H1 (cell line): ENCODE results near the gene FAM83F. TPM values are rescaled to one million over a fixed set of nuclear protein-coding genes. Genes with fewer than 3 reads are reported as not detected.

ENCODE experiments used
- CTCF ChIA-PET: fragments of 300-600 bp; sonication (Branson Sonifier 250); formaldehyde crosslinking; loops from one replicate; lab custom pipeline; 2021; ENCODE audit not compliant: partially characterized antibody; lab: Charles Lee
- POLR2A ChIA-PET: fragments of 300-600 bp; sonication (Branson Sonifier 250); formaldehyde crosslinking; loops from one replicate; lab custom pipeline; 2021; ENCODE audit warnings: inconsistent platforms; ENCODE audit not compliant: partially characterized antibody; lab: Charles Lee
- DNase-seq, 2 experiments: peaks; one replicate each; pipeline versions ENCODE4 v3.0.0 to v3.0.0-alpha.2; 2010 to 2022; ENCODE audit warnings: low spot score in 2 of 2, low read depth in 1 of 2, mixed read lengths in 1 of 2
- FAIRE-seq: peaks from 2 replicates; lab custom pipeline; 2011; peaks lifted over from hg19 to GRCh38; lab: Jason Lieb, UNC
- H2AFZ ChIP-seq: 2 replicates; pipeline ENCODE4 v1.8.1; 2012; ENCODE audit warnings: low read length, inconsistent platforms
- H2AK5ac ChIP-seq: 2 replicates; pipeline ENCODE4 v1.6.1; 2013; ENCODE audit warnings: low read depth, low read length
- H2BK120ac ChIP-seq: replicated peaks from 2 replicates; pipeline ENCODE3; 2013; ENCODE audit warnings: low read depth, low read length, inconsistent platforms
- H2BK12ac ChIP-seq: 2 replicates; pipeline ENCODE4 v1.6.1; 2013; ENCODE audit warnings: low read depth, low read length
- H2BK15ac ChIP-seq: 2 replicates; pipeline ENCODE4 v1.6.1; 2013; ENCODE audit warnings: low read length
- H2BK20ac ChIP-seq: 2 replicates; pipeline ENCODE4 v1.6.1; 2013; ENCODE audit warnings: low read length
- H2BK5ac ChIP-seq: 2 replicates; pipeline ENCODE4 v1.6.1; 2013; ENCODE audit warnings: low read depth, low read length
- H3K14ac ChIP-seq: 2 replicates; pipeline ENCODE4 v1.6.1; 2013; ENCODE audit warnings: inconsistent platforms; ENCODE audit not compliant: insufficient read length
- H3K18ac ChIP-seq: 2 replicates; pipeline ENCODE4 v1.6.1; 2013; ENCODE audit warnings: low read length; ENCODE audit errors: extremely low read depth
- H3K23ac ChIP-seq: 2 replicates; pipeline ENCODE4 v1.6.1; 2013; ENCODE audit warnings: inconsistent platforms; ENCODE audit not compliant: insufficient read length
- H3K23me2 ChIP-seq: 2 replicates; pipeline ENCODE4 v1.6.1; 2013; ENCODE audit warnings: low read depth, low read length
- H3K27ac ChIP-seq: 2 replicates; pipeline ENCODE4 v1.6.1; 2011; ENCODE audit warnings: low read depth, low read length, inconsistent platforms
- H3K27me3 ChIP-seq, 4 experiments: replicated peaks in 1 of 4; 1 replicate in 1 of 4; 2 replicates in 3 of 4; pipeline versions ENCODE4 v1.6.1 to v1.8.1; 2011 to 2013; ENCODE audit warnings: low read length in 3 of 4, mild to moderate bottlenecking in 3 of 4, inconsistent platforms in 2 of 4, mixed read lengths in 2 of 4, moderate library complexity in 1 of 4; ENCODE audit not compliant: control insufficient read depth in 3 of 4, insufficient read depth in 3 of 4; ENCODE audit errors: extremely low read depth in 1 of 4
- H3K36me3 ChIP-seq, 4 experiments: 2 replicates each; pipeline versions ENCODE4 v1.6.1 to v1.8.1; 2011 to 2013; ENCODE audit warnings: mild to moderate bottlenecking in 4 of 4, low read length in 3 of 4, moderate library complexity in 2 of 4, control low read depth in 1 of 4, inconsistent platforms in 1 of 4; ENCODE audit not compliant: insufficient read depth in 4 of 4, control insufficient read depth in 2 of 4
- H3K4ac ChIP-seq: replicated peaks from 2 replicates; pipeline ENCODE3; 2013; ENCODE audit warnings: low read length, low read depth, mixed read lengths, inconsistent platforms; ENCODE audit not compliant: insufficient read length
- H3K4me1 ChIP-seq, 4 experiments: replicated peaks in 1 of 4; 1 replicate in 1 of 4; 2 replicates in 3 of 4; pipeline versions ENCODE4 v1.6.1 to v1.8.1; 2011 to 2013; ENCODE audit warnings: low read length in 3 of 4, inconsistent platforms in 2 of 4, mixed read lengths in 1 of 4; ENCODE audit not compliant: insufficient read depth in 4 of 4, control insufficient read depth in 3 of 4
- H3K4me2 ChIP-seq, 2 experiments: 2 replicates each; pipeline versions ENCODE4 v1.6.1 to v1.8.1; 2011 to 2013; ENCODE audit warnings: low read depth in 2 of 2, low read length in 2 of 2, control low read depth in 1 of 2, inconsistent platforms in 1 of 2, mild to moderate bottlenecking in 1 of 2; ENCODE audit not compliant: insufficient read depth in 1 of 2
- H3K4me3 ChIP-seq, 4 experiments: fragments of 200-600, 300-600 bp in 1 of 4; sonication (generic), shearing (Covaris generic), sonication (Bioruptor Twin) in 1 of 4; 2 replicates each; pipeline versions ENCODE4 v1.5.1 to v1.8.1; 2011 to 2016; ENCODE audit warnings: low read length in 4 of 4, low read depth in 3 of 4, control low read depth in 2 of 4, inconsistent platforms in 2 of 4, mild to moderate bottlenecking in 2 of 4, mixed read lengths in 1 of 4, moderate library complexity in 1 of 4; ENCODE audit not compliant: insufficient read depth in 2 of 4; ENCODE audit errors: extremely low read depth in 1 of 4
- H3K56ac ChIP-seq: replicated peaks from 2 replicates; pipeline ENCODE3; 2013; ENCODE audit warnings: low read depth, mild to moderate bottlenecking, mixed read lengths, low read length, inconsistent platforms; ENCODE audit not compliant: insufficient read length
- H3K79me1 ChIP-seq: 2 replicates; pipeline ENCODE4 v1.6.1; 2013; ENCODE audit warnings: low read depth, low read length, control low read depth
- H3K79me2 ChIP-seq, 2 experiments: 2 replicates each; pipeline versions ENCODE4 v1.6.1 to v1.8.1; 2012 to 2013; ENCODE audit warnings: low read length in 2 of 2, mild to moderate bottlenecking in 2 of 2, inconsistent platforms in 1 of 2; ENCODE audit not compliant: insufficient read depth in 2 of 2, control insufficient read depth in 1 of 2
- H3K9ac ChIP-seq, 4 experiments: replicated peaks in 1 of 4; 1 replicate in 1 of 4; 2 replicates in 3 of 4; pipeline versions ENCODE4 v1.6.1 to v1.8.1; 2011 to 2013; ENCODE audit warnings: low read depth in 3 of 4, low read length in 3 of 4, control low read depth in 2 of 4, mild to moderate bottlenecking in 2 of 4, moderate library complexity in 2 of 4, inconsistent platforms in 1 of 4; ENCODE audit errors: extremely low read depth in 1 of 4
- H3K9me3 ChIP-seq, 2 experiments: 2 replicates each; pipeline versions ENCODE4 v1.6.1 to v1.8.1; 2012 to 2013; ENCODE audit warnings: mild to moderate bottlenecking in 2 of 2, moderate library complexity in 2 of 2, control low read depth in 1 of 2, inconsistent platforms in 1 of 2, low read depth in 1 of 2, low read length in 1 of 2, mixed read lengths in 1 of 2; ENCODE audit not compliant: insufficient read depth in 2 of 2
- H4K20me1 ChIP-seq, 2 experiments: replicated peaks in 1 of 2; 2 replicates each; pipeline versions ENCODE3 to v1.8.1; 2011 to 2013; ENCODE audit warnings: inconsistent platforms in 2 of 2, low read length in 2 of 2, mild to moderate bottlenecking in 1 of 2; ENCODE audit not compliant: insufficient read depth in 2 of 2, control insufficient read depth in 1 of 2
- H4K5ac ChIP-seq: 2 replicates; pipeline ENCODE4 v1.6.1; 2013; ENCODE audit warnings: low read length, low read depth, mixed read lengths, inconsistent platforms; ENCODE audit not compliant: insufficient read length
- H4K8ac ChIP-seq: 2 replicates; pipeline ENCODE4 v1.8.0; 2013; ENCODE audit warnings: mild to moderate bottlenecking, moderate library complexity, low read length, inconsistent platforms; ENCODE audit not compliant: insufficient read depth; ENCODE audit errors: extremely low read depth
- H4K91ac ChIP-seq: replicated peaks from 2 replicates; pipeline ENCODE3; 2013; ENCODE audit warnings: low read length, mixed read lengths, inconsistent platforms; ENCODE audit not compliant: insufficient read length
- BACH1 ChIP-seq: IDR thresholded peaks from 2 replicates; pipeline ENCODE4 v1.6.1; 2012; ENCODE audit warnings: low read length, improper control_type of control experiment
- HDAC6 ChIP-seq: IDR thresholded peaks from one replicate; pipeline ENCODE4 v1.7.1; 2012; ENCODE audit warnings: low read depth, mild to moderate bottlenecking, inconsistent platforms, low read length, moderate library complexity
- NANOG ChIP-seq: IDR thresholded peaks from 2 replicates; pipeline ENCODE4 v1.6.1; 2011; ENCODE audit warnings: low read length, low read depth, mild to moderate bottlenecking, inconsistent platforms; ENCODE audit not compliant: insufficient read depth, poor library complexity, severe bottlenecking
- POLR2A ChIP-seq, 2 experiments: IDR thresholded peaks; 1 replicate in 1 of 2; 2 replicates in 1 of 2; pipeline ENCODE4 v1.6.1; 2011; ENCODE audit warnings: low read depth in 2 of 2, low read length in 2 of 2, mild to moderate bottlenecking in 2 of 2; ENCODE audit errors: control extremely low read depth in 1 of 2
- SRF ChIP-seq: IDR thresholded peaks from 2 replicates; pipeline ENCODE4 v1.6.1; 2011; ENCODE audit warnings: mild to moderate bottlenecking, low read depth, low read length, moderate library complexity
- WGBS, 2 experiments: shearing (Covaris generic) in 1 of 2; methylation state at CpG; one replicate each; pipeline versions ENCODE4 v1.1.6 to v1.1.7; 2013 to 2015; ENCODE audit warnings: low lambda C conversion rate in 2 of 2, mixed read lengths in 2 of 2, inconsistent platforms in 1 of 2, low coverage in 1 of 2, missing lambda C conversion rate in 1 of 2; ENCODE audit not compliant: insufficient replicate concordance in 2 of 2, insufficient coverage in 1 of 2, insufficient read length in 1 of 2; ENCODE audit errors: extremely low coverage in 1 of 2, missing lambda C conversion rate in 1 of 2; 5-methylcytosine and 5-hydroxymethylcytosine counted together
- polyA plus RNA-seq, 7 experiments: library from polyadenylated mRNA; depleted of rRNA in 3 of 7; stranded (reverse) in 5 of 7; unstranded in 2 of 7; fragments of >200 nt in 5 of 7; fragments of 200-250 nt in 2 of 7; gene quantifications; 1 replicate in 5 of 7; 2 replicates in 1 of 7; 4 replicates in 1 of 7; pipeline versions ENCODE4 v1.2.1 to v1.2.3, GENCODE V29; 2011 to 2013; ENCODE audit warnings: missing spikeins in 2 of 7, mixed read lengths in 2 of 7
- total RNA-seq: library from RNA; stranded (reverse); fragmentation: NEBNext Ultra II Directional; extraction: Animal tissue kit (Norgen Biotek cat#: 25700); gene quantifications from 2 replicates; pipeline ENCODE4 v1.2.1, GENCODE V29; 2021
- TF ChIP-seq, protein P1 (sequence below): IDR thresholded peaks from 2 replicates; pipeline ENCODE4 v1.6.1; 2011; ENCODE audit warnings: low read length, improper control_type of control experiment
- TF ChIP-seq, protein P2 (sequence below): IDR thresholded peaks from 2 replicates; pipeline ENCODE4 v1.6.1; 2012; ENCODE audit warnings: low read length, inconsistent platforms

The FAM83F gene
- total and polyA plus RNA-seq, 2 of the 8 experiments (the other 6 are each of a cell fraction or from before 2014, with no cell fraction given): 8.6 to 18.9 TPM

DNA sequence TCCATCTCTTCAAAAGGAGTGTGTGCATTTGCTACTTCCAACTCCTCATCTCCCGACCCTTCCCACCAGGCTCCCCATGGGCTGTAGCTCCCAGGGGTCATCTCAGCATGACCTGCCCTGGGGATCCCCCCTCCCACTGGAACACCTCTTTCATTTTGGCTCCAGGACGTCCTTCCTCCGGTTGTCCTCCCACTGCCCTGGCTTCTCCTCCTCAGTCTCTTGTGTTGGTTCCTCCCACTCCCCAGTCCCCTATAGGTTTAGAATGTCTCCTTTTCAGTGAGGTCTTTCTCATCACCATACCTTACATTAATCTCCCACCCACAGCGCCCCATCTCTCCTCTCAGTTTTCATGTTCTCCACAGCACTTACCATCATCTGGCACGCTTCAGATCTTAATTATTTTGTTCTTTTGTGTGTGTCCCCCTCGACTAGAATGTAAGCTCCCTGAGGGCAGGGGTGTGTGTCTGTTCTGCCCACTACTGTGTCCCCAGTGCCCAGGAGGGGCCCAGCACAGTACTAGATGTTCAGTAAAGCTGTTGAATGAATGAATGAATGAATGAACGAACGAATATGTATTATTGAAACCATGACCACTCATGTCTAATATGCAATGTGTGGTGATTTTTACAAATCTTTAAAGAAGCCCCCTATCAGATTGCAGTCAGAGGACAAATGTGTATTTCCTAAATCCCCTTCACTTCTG, 36.6 kb upstream of the FAM83F start:
- WGBS, 2 experiments: 91% methylated on average over 8 of the region's 8 CpGs; no CpG with 5 or more reads in 1 of the 2 experiments
- ChIA-PET CTCF (interaction anchor here (1.1 to 7.9 kb wide), 3 partner anchors 10 to 67 kb away, joined by 4 to 66 read pairs (median 4); no protein-coding TSS in a partner anchor), POLR2A (interaction anchor here (1.6 kb wide), 1 partner anchor 82 kb away, joined by 3 read pairs; no protein-coding TSS in a partner anchor)
- no peak overlapping the region for H3K56ac ChIP-seq
- no peak overlapping the region for H4K8ac ChIP-seq
- no peak overlapping the region for H3K14ac ChIP-seq
- H2BK15ac ChIP-seq: no peak overlapping the region
- no peak overlapping the region for H3K23ac ChIP-seq
- FAIRE-seq: no peak
- no peak overlapping the region for H3K4ac ChIP-seq
- no peak overlapping the region; the same call in 1 of the 2 replicates for H2AK5ac ChIP-seq
- DNase-seq: no peak
- no peaks in the 10 kb centered on the region for H3K9me3 ChIP-seq
- H3K18ac ChIP-seq: no peak overlapping the region
- no peak overlapping the region for H3K9ac ChIP-seq
- H3K4me3 ChIP-seq: no peak overlapping the region
- no peaks in the 10 kb centered on the region for H3K79me1 ChIP-seq
- no peak overlapping the region for H4K5ac ChIP-seq
- H4K91ac ChIP-seq: no peak overlapping the region
- no peak overlapping the region for H3K27ac ChIP-seq
- H3K23me2 ChIP-seq: no peaks in the 10 kb centered on the region
- H3K4me1 ChIP-seq: peaks cover 0 to 6% (median 6%) of the 10 kb centered on the region in 4 experiments; a peak in 5 of 7 replicates
- no peak overlapping the region for H2AFZ ChIP-seq
- H2BK120ac ChIP-seq: no peak overlapping the region
- no peaks in the 10 kb centered on the region for H3K79me2 ChIP-seq
- H3K36me3 ChIP-seq: no peaks in the 10 kb centered on the region
- peaks cover 0 to 7% (median 0%) of the 10 kb centered on the region in 4 experiments; a peak in 3 of 7 replicates for H3K27me3 ChIP-seq
- H3K4me2 ChIP-seq: no peak overlapping the region
- H2BK12ac ChIP-seq: no peak overlapping the region
- no peak overlapping the region for H2BK5ac ChIP-seq
- no peak overlapping the region for H2BK20ac ChIP-seq
- H4K20me1 ChIP-seq: no peaks in the 10 kb centered on the region
- TF ChIP-seq SRF (no peak), NANOG (no peak), POLR2A (IDR thresholded peaks at IDR 0.05; ENCODE audit: control extremely low read depth in 1 of 2, low read depth in 2 of 2, low read length in 2 of 2) (no peak), BACH1 (no peak), HDAC6 (no peak)
- TF ChIP-seq, protein P1, sequence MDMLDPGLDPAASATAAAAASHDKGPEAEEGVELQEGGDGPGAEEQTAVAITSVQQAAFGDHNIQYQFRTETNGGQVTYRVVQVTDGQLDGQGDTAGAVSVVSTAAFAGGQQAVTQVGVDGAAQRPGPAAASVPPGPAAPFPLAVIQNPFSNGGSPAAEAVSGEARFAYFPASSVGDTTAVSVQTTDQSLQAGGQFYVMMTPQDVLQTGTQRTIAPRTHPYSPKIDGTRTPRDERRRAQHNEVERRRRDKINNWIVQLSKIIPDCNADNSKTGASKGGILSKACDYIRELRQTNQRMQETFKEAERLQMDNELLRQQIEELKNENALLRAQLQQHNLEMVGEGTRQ: no peak
- TF ChIP-seq, protein P2, sequence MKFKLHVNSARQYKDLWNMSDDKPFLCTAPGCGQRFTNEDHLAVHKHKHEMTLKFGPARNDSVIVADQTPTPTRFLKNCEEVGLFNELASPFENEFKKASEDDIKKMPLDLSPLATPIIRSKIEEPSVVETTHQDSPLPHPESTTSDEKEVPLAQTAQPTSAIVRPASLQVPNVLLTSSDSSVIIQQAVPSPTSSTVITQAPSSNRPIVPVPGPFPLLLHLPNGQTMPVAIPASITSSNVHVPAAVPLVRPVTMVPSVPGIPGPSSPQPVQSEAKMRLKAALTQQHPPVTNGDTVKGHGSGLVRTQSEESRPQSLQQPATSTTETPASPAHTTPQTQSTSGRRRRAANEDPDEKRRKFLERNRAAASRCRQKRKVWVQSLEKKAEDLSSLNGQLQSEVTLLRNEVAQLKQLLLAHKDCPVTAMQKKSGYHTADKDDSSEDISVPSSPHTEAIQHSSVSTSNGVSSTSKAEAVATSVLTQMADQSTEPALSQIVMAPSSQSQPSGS: no peak
